ENCODE data around the gene EXOC7.

Gene EXOC7, protein sequence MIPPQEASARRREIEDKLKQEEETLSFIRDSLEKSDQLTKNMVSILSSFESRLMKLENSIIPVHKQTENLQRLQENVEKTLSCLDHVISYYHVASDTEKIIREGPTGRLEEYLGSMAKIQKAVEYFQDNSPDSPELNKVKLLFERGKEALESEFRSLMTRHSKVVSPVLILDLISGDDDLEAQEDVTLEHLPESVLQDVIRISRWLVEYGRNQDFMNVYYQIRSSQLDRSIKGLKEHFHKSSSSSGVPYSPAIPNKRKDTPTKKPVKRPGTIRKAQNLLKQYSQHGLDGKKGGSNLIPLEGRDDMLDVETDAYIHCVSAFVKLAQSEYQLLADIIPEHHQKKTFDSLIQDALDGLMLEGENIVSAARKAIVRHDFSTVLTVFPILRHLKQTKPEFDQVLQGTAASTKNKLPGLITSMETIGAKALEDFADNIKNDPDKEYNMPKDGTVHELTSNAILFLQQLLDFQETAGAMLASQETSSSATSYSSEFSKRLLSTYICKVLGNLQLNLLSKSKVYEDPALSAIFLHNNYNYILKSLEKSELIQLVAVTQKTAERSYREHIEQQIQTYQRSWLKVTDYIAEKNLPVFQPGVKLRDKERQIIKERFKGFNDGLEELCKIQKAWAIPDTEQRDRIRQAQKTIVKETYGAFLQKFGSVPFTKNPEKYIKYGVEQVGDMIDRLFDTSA

DNA sequence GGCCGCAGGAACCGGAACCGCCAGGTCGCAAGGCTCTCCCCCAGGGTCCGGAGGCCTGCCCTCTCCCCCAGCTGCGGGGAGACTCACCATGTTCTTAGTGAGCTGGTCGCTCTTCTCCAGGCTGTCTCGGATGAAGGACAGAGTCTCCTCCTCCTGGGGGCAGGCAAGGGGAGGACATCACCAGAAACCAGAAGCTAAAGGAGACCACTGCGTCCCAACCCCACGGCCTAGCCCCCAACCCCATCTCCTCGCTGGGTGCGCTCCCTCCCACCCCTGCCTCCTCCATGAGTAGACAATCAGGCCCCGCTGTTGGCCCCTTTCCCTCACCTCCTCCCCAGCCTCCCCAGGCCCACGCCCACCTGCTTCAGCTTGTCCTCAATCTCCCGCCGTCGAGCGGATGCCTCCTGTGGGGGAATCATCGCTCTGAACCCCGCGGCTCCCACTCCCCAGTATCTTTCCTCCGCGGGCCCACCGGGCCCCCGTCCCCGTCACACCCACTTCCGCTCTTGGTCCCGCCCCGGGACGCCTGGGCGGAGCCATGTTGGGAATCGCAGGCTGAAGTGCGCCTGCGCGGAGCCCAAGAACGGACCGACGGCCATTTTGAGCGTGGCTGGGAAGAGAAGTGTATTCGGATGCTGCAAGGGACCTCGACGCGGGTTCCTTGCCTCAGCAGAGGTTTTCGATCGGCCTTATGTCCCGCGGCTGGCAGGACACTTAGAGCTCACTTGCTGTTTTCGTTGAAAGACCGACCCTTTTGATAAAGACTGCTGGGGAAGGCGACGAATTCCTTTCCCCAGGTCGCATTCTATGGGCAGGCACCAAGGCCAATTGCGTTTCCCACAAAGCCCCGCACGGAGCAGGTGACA lies at the start of gene EXOC7:
Gene EXOC7, minus strand, starts transcription at position 514 of the 866 bp plus-strand sequence. Its CDS starts 95 bp downstream, at position 419.
- peak; percentile 93 for DNase-seq (ENCODE audit: low spot score)

DNA sequence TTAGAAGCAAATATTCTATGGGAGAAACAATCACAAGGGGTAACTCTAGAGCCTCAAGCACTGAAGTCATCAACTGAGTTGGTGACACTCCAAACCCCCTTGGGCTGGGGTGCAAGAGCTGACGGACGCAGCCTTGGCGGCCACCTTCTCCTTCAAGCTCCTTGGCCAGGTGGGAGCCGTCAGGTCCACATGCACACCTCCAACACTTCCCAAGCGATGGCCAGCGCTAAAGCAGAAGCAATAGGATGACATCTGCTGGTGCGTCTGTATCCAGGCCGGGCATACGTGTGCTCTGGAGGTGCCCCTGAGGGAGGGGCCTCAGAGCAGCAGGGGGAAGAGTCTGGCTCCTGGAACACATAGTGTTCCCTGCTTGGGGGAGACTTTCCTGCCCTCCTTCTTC lies 49.6 kb upstream of the EXOC7 start:
- no peak for DNase-seq (ENCODE audit: low spot score)

DNA sequence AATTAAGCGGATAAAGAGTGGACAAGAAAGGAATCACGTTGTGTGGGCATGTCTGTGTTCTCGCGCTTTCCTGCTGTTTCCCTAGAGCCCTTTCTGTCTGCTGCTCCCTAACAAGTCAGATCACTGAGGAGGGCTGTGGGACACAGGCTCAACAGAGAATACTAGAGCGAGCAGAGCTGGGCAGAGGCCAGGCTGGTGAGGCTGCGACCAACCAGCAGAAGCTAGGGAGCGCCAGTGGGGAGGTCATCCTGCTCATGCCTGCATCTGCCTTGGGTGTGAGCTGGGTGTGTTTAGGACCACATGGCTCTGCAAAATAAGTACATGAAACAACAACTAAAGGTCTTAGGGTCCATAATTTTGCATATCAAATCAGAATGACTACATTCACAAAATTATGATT lies 49.0 kb upstream of the EXOC7 start:
- DNase-seq (ENCODE audit: low spot score) = no peak

GRCh38 chr17:76151896-76152454 lies 48.4 kb upstream of the EXOC7 start:
- DNase-seq (ENCODE audit: low spot score) = no peak

DNA sequence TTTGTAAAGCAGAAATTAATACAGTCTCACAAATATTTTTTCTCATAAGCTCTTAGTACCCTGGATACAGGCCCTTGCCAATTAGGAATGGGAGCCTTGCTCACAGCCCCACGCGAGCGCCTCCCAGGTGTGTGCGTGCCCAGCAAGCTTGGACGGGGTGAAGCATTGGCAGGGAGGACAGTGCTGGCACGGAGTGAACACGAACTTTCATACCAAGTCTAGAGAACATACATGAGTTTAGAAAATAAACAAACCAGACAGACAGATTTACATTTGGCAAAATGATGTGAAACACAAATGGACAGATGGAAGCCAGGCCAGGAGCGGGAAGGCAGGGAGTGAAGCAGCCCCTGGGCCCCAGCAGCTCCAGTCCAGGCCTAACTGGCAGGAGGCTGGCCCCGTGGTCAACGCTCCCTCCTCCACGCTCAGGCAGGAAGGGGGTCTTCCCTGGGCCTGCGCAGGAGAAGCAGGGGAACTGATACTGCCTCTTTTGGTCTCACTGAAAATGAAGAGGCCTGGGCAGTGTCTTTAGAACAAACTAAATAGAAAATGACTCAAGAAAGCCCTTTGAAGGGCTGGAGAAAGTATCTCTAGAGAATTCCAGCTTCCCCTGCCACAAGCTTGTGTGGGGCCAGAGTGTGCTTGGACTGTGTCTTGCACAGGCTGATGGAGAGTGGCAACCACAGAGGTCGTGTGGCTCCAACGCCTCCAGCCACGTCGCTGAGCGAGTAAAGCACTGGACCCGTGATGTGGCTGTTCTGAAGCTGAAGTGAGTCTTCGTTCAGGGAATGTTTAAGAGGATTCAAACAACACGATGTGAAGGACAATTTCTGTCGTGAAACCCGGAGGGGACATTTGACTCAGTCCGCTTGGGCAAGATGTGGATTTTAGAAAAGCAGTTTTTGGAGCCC lies 47.4 kb upstream of the EXOC7 start:
- no peak for DNase-seq (ENCODE audit: low spot score)

DNA sequence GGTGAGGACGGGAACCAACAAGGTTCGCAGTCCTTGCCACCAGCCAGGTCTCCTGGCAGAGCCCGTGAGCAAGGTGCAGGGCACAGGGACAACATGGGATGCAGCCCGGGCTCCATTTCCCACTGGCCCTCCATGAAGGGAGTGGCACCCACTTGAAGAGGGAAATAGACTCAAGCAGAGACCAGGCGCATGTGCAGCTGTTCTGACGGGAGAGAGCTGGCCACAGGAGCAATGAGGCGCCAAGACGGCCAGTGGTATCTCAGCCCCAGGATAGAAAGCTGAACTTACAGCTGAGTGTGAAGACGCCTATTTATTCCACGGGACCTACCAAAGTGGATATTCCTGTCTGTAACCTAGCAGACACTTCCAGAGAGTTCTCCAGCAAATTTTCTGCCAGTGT lies 45.6 kb upstream of the EXOC7 start:
- DNase-seq (ENCODE audit: low spot score) = no peak

DNA sequence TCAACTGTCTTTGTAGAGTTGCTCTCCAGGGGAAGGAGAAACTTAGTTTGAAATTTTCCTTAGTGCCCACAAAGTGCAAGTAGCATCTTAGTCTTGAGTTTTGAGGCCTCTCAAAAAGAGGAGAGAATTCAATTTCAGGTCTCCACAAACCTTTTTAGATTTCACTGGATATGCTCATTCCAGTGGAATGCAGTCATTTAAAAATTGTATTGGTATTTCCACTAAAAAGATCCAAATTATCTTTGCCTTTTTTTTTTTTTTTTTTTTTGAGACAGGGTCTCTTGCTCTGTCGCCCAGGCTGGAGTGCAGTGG lies 44.4 kb upstream of the EXOC7 start:
- no peak for DNase-seq (ENCODE audit: low spot score)

GRCh38 chr17:76147211-76148014 lies 43.8 kb upstream of the EXOC7 start:
- peak; percentile 57 for DNase-seq (ENCODE audit: low spot score)

DNA sequence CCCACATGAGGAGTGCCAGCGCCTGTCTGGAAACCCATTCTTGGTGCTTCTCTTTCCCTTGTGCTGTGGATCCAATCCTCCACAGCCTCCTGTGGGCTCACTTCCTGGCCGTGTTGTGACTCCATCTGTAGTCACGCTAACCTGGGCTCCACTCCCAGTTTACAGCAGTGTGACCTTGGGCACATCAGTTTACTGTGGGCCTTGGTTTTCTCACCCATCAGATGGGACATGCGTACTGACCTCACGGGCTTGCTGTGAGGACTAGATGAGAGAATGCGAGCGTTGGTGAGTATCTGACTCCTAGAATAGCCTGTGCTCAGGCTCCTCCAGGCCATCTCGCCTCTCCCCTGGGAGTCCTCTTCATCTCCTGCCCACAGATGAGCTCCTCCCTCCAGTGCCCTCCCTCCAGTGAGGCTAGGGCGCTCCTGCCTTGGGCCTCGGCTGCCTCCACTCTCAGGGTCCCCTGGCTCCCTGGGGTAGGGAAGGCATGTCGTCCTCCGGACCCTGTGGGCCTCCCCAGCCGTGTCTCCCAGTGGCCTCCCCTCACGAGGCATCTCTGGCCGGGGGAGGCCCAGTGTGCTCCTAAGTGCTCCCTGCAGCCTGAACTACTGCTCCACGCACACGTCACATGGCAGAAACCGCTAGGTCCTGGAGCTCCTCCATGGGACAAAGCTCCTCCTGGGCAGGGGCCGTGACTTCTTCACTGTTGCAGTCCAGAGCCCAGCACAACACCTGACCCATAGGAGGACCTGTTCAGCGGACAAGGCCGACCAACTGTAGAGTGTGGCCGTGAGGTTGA lies 42.7 kb upstream of the EXOC7 start:
- no peak for DNase-seq (ENCODE audit: low spot score)

- DNase-seq (ENCODE audit: low spot score) = no peak
Observed at GRCh38 chr17:76145231-76146052, 41.9 kb upstream of the EXOC7 start.

- DNase-seq (ENCODE audit: low spot score) = no peak
Observed at GRCh38 chr17:76142585-76143041, 39.0 kb upstream of the EXOC7 start.

GRCh38 chr17:76142039-76142584 lies 38.5 kb upstream of the EXOC7 start:
- no peak for DNase-seq (ENCODE audit: low spot score)

- DNase-seq (ENCODE audit: low spot score) = peak; percentile 89
Observed at GRCh38 chr17:76141212-76142038, 37.8 kb upstream of the EXOC7 start, which contains the start of gene FOXJ1. Gene FOXJ1, minus strand, starts transcription at chr17:76141245. Its CDS starts 850 bp downstream, at chr17:76140395.

GRCh38 chr17:76140661-76141211 lies 37.1 kb upstream of the EXOC7 start:
- DNase-seq (ENCODE audit: low spot score) = no peak

DNA sequence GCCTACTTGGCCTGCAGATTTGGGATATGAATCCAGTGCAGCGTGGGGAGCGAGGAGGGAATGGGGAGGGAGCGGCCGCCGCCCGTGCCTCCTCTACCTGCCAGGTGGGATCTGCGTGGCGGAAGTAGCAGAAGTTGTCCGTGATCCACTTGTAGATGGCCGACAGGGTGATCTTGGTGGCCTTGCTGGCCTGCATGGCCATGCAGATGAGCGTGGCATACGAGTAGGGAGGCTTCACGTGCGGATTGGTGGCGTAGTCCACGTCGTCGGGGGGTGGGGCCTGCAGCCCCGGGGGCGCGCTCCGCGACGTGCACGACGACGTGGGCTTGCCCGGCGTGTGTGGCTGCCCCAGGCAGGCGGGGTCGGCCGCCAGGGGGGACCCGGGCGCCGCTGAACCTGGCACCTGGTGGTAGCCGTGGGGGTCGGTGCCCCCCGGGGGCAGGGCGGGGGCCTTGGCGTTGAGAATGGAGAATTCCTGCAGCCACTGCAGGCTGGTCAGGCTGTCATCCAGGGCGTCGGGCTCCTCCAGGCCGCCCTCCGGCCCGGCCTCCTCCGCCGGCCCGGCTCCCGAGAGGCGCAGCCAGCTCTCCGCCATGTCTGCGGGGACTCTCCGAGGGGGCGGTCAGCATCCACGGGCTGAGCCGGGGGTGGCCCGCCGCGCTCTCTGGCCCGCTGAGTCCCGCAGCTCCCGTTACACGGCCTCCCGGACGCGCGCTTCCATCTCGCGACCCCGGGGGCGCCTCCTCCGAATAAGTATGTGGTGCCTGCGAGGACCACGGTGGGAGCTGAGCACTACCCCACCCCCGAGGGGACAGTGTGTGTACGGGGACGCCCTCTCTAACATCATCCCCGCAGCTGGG lies 36.4 kb upstream of the EXOC7 start:
- no peak for DNase-seq (ENCODE audit: low spot score)

Measured in RKO (cell line).